Measurements from ENCODE around the gene FGD3.

FGD3 gene

DNA sequence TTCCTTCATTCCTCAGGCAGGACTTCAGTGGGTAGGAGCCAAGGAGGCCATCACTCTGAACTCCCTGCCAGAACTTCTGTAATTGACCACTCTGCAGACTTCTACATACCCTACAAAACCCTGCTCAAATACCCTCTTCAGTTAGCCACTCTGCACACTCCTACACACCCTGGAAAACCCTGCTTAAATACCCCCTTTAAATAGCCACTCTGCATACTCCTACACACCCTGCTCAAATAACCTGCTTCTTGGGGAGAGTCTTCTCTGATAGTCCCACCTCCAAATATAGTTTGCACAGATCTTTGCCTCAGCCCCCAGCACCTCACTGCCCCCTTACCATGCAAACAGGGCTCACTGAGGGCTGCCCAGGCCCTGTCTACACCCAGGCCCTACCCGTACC lies 130.0 kb downstream of the FGD3 start:
- DNase-seq (ENCODE audit: low spot score) = no peak

DNA sequence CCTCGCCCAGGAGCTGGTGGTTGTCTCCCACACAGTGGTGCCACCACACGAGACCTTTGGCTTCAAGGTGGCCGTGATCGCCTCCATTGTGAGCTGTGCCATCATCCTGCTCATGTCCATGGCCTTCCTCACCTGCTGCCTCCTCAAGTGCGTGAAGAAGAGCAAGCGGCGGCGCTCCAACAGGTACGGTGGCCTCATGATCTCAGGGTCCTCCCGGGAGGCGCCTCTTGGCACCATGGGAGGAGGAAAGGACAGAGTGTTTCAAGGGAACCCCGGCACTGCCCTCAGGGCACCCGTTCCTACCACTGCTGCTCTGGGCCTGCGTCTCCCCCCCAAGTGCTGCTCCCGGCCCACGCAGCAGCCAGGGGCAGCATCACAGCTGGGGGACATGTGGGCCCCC lies 130.5 kb downstream of the FGD3 start:
- no peak for DNase-seq (ENCODE audit: low spot score)

DNA sequence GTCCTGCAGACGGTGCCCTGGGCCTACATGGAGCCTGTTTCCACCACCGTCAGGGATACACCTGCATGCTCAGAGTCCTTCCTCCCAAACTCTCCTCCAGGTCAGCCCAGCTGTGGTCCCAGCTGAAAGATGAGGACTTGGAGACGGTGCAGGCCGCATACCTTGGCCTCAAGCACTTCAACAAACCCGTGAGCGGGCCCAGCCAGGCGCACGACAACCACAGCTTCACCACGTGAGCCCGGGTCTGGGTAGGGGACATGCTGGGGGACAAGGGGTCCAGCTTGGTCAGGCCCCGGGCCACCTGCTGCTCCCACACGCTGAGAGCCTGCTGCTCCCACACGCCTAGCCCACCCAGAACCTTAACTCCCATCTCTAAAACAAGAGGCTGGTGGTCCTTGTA lies 132.0 kb downstream of the FGD3 start:
- no peak for DNase-seq (ENCODE audit: low spot score)

DNA sequence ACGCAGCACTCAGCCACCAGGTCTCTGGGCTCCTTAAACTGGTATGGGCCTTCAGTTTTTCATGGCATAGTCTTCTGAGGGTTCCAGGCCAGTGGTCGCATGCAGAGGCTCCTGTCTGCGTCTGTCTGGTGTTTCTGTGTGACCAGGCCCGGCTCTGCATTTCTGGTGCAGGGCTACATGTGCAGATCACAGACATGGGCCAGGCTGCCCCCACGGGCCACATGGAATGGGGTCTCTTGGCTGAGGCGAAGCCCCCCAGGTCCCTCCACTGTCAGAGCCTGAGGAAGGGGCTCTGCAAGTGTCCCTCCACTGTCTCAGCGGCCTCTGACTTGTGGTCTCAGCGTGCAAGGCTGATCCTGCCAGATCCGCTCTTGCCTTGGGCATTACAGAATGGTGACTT lies 133.1 kb downstream of the FGD3 start:
- no peak for DNase-seq (ENCODE audit: low spot score)

DNA sequence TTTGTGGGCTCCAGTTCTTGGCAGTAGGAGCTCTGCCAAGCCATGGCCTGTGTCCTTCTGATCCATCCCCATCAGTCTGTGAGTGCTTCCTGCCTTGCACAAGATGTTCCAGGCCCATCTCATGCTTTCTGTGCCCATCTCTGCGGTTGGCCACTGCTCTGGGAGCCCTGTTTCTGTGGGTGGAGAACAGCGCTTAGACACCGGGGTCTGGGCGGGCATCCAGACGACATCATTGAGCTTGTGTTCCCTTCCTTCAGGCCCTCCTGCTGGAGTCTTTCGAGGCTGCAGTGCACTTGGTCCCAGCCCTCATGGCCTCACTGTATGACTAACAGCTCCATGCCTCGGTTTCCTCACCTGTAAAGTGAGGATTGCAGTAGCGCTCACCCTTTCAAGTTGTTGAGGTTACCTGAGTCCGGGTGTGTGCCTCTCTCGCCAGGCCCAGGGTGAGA lies 133.8 kb downstream of the FGD3 start:
- DNase-seq (ENCODE audit: low spot score) = no peak

DNA sequence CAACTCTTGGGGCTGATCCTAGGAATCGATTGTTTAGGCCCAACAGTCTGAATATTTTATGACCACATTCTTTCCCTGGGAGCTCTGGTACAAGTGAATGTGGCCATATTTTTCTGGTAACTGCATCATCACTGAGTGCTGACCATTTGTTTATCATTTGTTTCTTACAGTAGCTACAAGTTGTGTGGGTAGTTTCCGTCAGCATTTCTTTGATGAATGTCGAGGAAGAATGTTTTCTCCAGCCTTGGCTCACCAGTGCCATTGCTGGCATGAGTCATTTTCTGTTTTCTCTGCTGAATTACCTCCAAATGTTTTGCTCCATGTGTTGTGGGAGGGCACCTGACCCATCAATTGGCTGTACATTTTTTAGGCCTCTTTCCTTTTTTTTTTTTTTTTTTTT lies 134.6 kb downstream of the FGD3 start:
- no peak for DNase-seq (ENCODE audit: low spot score)

DNA sequence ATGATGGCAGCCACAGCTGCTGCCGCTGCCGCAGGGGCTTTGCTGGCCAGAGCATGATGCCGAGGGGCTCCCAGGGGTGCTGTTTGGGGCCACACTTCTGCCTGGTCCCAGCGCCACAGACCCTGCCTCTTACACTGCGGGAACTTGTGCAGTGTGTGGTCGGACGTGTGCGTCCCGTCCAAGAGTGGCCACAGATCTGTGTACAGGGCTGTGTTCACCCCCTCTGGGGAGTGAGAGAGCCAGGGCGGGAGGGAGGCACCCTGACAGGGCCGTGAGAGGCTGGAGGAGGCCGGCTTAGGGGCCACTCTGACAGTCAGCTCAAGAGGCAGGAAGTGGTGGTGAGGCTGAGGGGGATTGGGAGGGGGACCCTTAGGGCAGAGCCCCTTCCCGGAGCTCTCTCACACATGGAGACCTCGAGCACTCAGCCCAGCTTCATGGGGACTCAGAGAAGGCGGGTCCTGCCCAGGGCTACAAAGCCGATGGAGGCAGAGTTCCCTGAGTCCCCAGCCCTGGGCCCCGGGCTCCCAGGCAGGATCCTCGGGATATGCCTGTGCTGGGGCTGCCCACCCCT lies 135.6 kb downstream of the FGD3 start:
- DNase-seq (ENCODE audit: low spot score) = no peak

DNA sequence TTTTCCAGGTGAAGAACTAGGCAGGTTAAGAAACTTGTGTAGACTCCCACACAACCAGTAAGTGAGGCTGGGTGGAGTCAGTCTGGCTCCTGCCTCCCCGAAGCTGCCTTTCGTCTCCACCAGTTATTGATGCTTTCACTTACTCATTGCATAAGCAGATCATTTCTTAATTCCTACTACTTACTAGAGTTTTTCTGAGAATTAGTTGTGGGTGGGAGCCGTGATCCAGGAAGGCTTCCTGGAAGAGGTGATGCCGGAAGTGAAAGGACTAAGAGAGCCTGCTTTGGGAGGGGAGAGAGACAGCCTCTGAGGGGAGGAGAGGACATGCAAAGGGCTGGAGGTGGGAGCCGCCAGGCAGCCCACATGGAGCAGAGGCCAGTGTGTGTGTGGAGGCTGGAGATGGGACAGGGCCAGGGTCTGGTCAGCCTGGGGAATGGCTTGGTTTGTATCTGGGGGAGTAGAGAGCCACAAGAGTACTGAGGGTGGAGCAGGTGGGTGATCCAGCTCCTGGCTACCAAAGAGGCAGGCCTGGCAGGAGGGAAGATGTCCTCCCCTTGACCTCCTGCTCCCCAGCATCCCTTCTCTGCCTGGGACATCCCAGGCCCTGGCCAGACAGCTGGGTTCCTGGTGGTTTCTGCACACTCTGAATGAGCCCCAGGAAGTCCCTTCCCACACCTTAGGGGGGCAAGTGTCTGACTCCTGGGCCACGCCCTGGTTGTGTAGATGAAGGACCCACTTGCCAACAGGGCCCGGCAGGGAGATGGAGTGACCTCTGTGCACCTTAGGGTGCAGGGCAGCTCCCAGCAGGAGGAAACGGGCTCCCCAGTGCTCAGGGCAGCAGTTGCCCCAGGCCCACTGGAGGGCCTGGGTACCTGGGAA lies 136.5 kb downstream of the FGD3 start:
- DNase-seq (ENCODE audit: low spot score) = no peak

DNA sequence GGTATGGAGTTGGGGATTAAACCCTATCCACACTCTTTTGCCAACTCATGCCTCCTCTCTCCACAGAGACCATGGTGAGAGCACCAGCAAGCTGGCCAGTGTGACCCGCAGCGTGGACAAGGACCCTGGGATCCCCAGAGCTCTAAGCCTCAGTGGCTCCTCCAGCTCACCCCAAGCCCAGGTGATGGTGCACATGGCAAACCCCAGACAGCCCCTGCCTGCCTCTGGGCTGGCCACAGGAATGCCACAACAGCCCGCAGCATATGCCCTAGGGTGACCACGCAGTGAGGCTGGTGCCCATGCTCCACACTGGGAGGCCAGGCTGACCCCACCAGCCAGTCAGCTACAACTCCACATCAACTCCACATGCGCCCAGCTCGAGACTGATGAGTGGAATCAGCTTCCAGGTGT lies 137.2 kb downstream of the FGD3 start:
- no peak for DNase-seq (ENCODE audit: low spot score)

DNA sequence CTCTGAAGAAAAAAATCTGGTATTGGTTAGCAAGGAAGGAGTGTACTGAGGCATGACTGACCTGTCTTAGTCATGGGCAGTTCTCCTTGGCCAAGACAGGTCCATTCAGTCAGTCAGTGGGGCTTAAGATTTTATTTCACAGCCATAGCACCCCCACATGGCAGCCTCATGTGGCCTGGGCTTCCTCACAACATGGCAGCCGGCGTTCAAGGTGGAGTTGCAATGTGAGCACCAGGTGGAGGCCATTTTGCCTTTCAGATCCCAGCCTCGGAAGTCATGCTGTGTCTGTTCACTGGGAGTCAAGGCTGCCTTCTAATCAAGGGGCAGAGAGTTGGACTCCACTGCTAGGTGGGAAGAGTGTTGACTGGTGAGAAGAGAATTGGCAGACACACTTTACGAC lies 138.4 kb downstream of the FGD3 start:
- DNase-seq (ENCODE audit: low spot score) = no peak
